H9 (cell line): ENCODE data around the gene RAX2. TPM values are rescaled to one million over a fixed set of nuclear protein-coding genes. Genes with fewer than 3 reads are reported as not detected.

Experiments
- DNase-seq: peaks from one replicate; pipeline ENCODE4 v3.0.0-alpha.2; 2017
- H2AFZ ChIP-seq: one replicate; pipeline ENCODE4 v1.6.1; 2013; ENCODE audit warnings: mild to moderate bottlenecking, low read length, control low read depth, moderate library complexity
- H2AK5ac ChIP-seq: 2 replicates; pipeline ENCODE4 v1.6.1; 2013; ENCODE audit warnings: low read length, control low read depth, mixed read lengths; ENCODE audit not compliant: insufficient read length
- H2BK120ac ChIP-seq: one replicate; pipeline ENCODE4 v1.6.1; 2013; ENCODE audit warnings: low read depth, mild to moderate bottlenecking, low read length, control low read depth, inconsistent platforms; ENCODE audit not compliant: poor library complexity, severe bottlenecking
- H2BK12ac ChIP-seq: 2 replicates; pipeline ENCODE4 v1.6.1; 2013; ENCODE audit warnings: low read length, control low read depth, mixed read lengths, low read depth; ENCODE audit not compliant: insufficient read length
- H2BK15ac ChIP-seq: 2 replicates; pipeline ENCODE4 v1.6.1; 2013; ENCODE audit warnings: low read depth, low read length, control low read depth
- H2BK20ac ChIP-seq: one replicate; pipeline ENCODE4 v1.6.1; 2013; ENCODE audit warnings: low read depth, mild to moderate bottlenecking, low read length, control low read depth, inconsistent platforms; ENCODE audit not compliant: poor library complexity, severe bottlenecking
- H2BK5ac ChIP-seq: 2 replicates; pipeline ENCODE4 v1.6.1; 2013; ENCODE audit warnings: low read length, control low read depth, mixed read lengths; ENCODE audit not compliant: insufficient read length
- H3K14ac ChIP-seq: 2 replicates; pipeline ENCODE4 v1.6.1; 2013; ENCODE audit warnings: low read length, control low read depth; ENCODE audit not compliant: insufficient read depth
- H3K18ac ChIP-seq: 2 replicates; pipeline ENCODE4 v1.6.1; 2013; ENCODE audit warnings: low read depth, mild to moderate bottlenecking, mixed read lengths, low read length, control low read depth; ENCODE audit not compliant: insufficient read length
- H3K23ac ChIP-seq: 2 replicates; pipeline ENCODE4 v1.6.1; 2013; ENCODE audit warnings: low read length, control low read depth, mixed read lengths, low read depth; ENCODE audit not compliant: insufficient read length
- H3K23me2 ChIP-seq: 2 replicates; pipeline ENCODE4 v1.6.1; 2013; ENCODE audit warnings: low read depth, mild to moderate bottlenecking, mixed read lengths, low read length, control low read depth; ENCODE audit not compliant: insufficient read length, poor library complexity, severe bottlenecking
- H3K27ac ChIP-seq: 2 replicates; pipeline ENCODE4 v1.5.1; 2013; ENCODE audit warnings: low read length, control low read depth, mixed read lengths, low read depth; ENCODE audit not compliant: insufficient read length
- H3K27me3 ChIP-seq: 2 replicates; pipeline ENCODE4 v1.6.1; 2013; ENCODE audit warnings: low read length, control low read depth, inconsistent platforms; ENCODE audit not compliant: insufficient read depth
- H3K4ac ChIP-seq: 2 replicates; pipeline ENCODE4 v1.6.1; 2013; ENCODE audit warnings: low read depth, mild to moderate bottlenecking, control low read depth, inconsistent platforms, low read length, moderate library complexity
- H3K4me1 ChIP-seq: 2 replicates; pipeline ENCODE4 v1.6.1; 2013; ENCODE audit warnings: low read length, control low read depth, inconsistent platforms; ENCODE audit not compliant: insufficient read depth
- H3K4me2 ChIP-seq: 2 replicates; pipeline ENCODE4 v1.6.1; 2013; ENCODE audit warnings: low read length, control low read depth, mixed read lengths; ENCODE audit not compliant: insufficient read length, insufficient read depth
- H3K56ac ChIP-seq: 2 replicates; pipeline ENCODE4 v1.6.1; 2013; ENCODE audit warnings: low read depth, mild to moderate bottlenecking, mixed read lengths, low read length, control low read depth; ENCODE audit not compliant: insufficient read length
- H3K79me1 ChIP-seq: 2 replicates; pipeline ENCODE4 v1.6.1; 2013; ENCODE audit warnings: low read depth, mild to moderate bottlenecking, moderate library complexity, low read length, control low read depth, inconsistent platforms; ENCODE audit not compliant: insufficient read depth, poor library complexity, severe bottlenecking
- H3K79me2 ChIP-seq: 2 replicates; pipeline ENCODE4 v1.6.1; 2013; ENCODE audit warnings: low read length, control low read depth, inconsistent platforms; ENCODE audit not compliant: insufficient read depth
- H3K9ac ChIP-seq: 2 replicates; pipeline ENCODE4 v1.6.1; 2013; ENCODE audit warnings: low read length, control low read depth, mixed read lengths; ENCODE audit not compliant: insufficient read length; ENCODE audit errors: extremely low read depth
- H3K9me3 ChIP-seq: one replicate; pipeline ENCODE4 v1.6.1; 2013; ENCODE audit warnings: low read depth, low read length, inconsistent platforms; ENCODE audit not compliant: control insufficient read depth
- H3T11ph ChIP-seq: one replicate; pipeline ENCODE4 v1.6.1; 2013; ENCODE audit warnings: mild to moderate bottlenecking, low read length, control low read depth, inconsistent platforms
- H4K20me1 ChIP-seq: one replicate; pipeline ENCODE4 v1.6.1; 2013; ENCODE audit not compliant: control insufficient read depth, insufficient read length, insufficient read depth
- H4K5ac ChIP-seq: 2 replicates; pipeline ENCODE4 v1.6.1; 2013; ENCODE audit warnings: low read depth, mild to moderate bottlenecking, mixed read lengths, low read length, control low read depth; ENCODE audit not compliant: insufficient read length
- H4K8ac ChIP-seq: replicated peaks from 2 replicates; pipeline ENCODE4 v1.6.1; 2013; ENCODE audit warnings: low read length, control low read depth, mixed read lengths, low read depth; ENCODE audit not compliant: insufficient read length
- H4K91ac ChIP-seq: 2 replicates; pipeline ENCODE4 v1.6.1; 2013; ENCODE audit warnings: low read depth, mild to moderate bottlenecking, moderate library complexity, mixed read lengths, low read length, control low read depth; ENCODE audit not compliant: insufficient read length
- H3K27ac Mint-ChIP-seq, 3 experiments: 2 replicates in 2 of 3; 3 replicates in 1 of 3; pipeline ENCODE4 v1.8.0; 2020 to 2021; ENCODE audit warnings: mixed read lengths in 3 of 3, mild to moderate bottlenecking in 1 of 3, moderate library complexity in 1 of 3
- H3K27me3 Mint-ChIP-seq: 2 replicates; pipeline ENCODE4 v1.8.0; 2021; ENCODE audit warnings: low read depth, mild to moderate bottlenecking, moderate library complexity, mixed read lengths
- H3K36me3 Mint-ChIP-seq, 3 experiments: 2 replicates in 2 of 3; 3 replicates in 1 of 3; pipeline ENCODE4 v1.8.0; 2020 to 2021; ENCODE audit warnings: low read depth in 3 of 3, mixed read lengths in 3 of 3; ENCODE audit not compliant: insufficient read depth in 1 of 3
- H3K4me1 Mint-ChIP-seq, 2 experiments: 2 replicates each; pipeline ENCODE4 v1.8.0; 2020; ENCODE audit warnings: mixed read lengths in 2 of 2
- H3K4me3 Mint-ChIP-seq, 2 experiments: 2 replicates in 1 of 2; 3 replicates in 1 of 2; pipeline ENCODE4 v1.8.0; 2020 to 2021; ENCODE audit warnings: mild to moderate bottlenecking in 2 of 2, mixed read lengths in 2 of 2, moderate library complexity in 1 of 2
- H3K9me3 Mint-ChIP-seq, 2 experiments: 2 replicates in 1 of 2; 3 replicates in 1 of 2; pipeline ENCODE4 v1.8.0; 2020; ENCODE audit warnings: mild to moderate bottlenecking in 2 of 2, mixed read lengths in 2 of 2, moderate library complexity in 1 of 2
- CTCF ChIP-seq: fragments of 200-600 bp; sonication (generic); conservative IDR thresholded peaks from 3 replicates; pipeline ENCODE4 v1.8.0; 2021; ENCODE audit warnings: antibody characterized with exemption, mild to moderate bottlenecking
- WGBS: extraction: QIAGEN DNeasy Blood & Tissue Kit; methylation state at CpG from one replicate; pipeline ENCODE4 v1.1.7; 2013; ENCODE audit warnings: missing lambda C conversion rate, low lambda C conversion rate, mixed read lengths; ENCODE audit not compliant: insufficient read length; ENCODE audit errors: extremely low coverage; 5-methylcytosine and 5-hydroxymethylcytosine counted together
- total RNA-seq: library from RNA; stranded (reverse); gene quantifications from 2 replicates; pipeline ENCODE4 v1.2.1, GENCODE V29; 2021

RAX2 gene
- total RNA-seq, 1 experiment from 2014 or later: not detected

- Histone ChIP-seq H2BK120ac (no peak overlapping the region), H4K91ac (no peak overlapping the region), H3K27me3 (no peaks in the 10 kb centered on the region), H3K79me1 (no peaks in the 10 kb centered on the region), H4K5ac (no peak overlapping the region), H2BK5ac (no peak overlapping the region), H3K4ac (no peak overlapping the region), H3K14ac (no peak overlapping the region), H3K27ac (no peak overlapping the region), H2BK12ac (no peak overlapping the region), H3T11ph (no peak overlapping the region), H3K18ac (no peak overlapping the region), H3K4me2 (no peak overlapping the region), H2BK20ac (no peak overlapping the region), H3K9me3 (no peaks in the 10 kb centered on the region), H2AK5ac (no peak overlapping the region), H3K4me1 (no peaks in the 10 kb centered on the region), H3K9ac (no peak overlapping the region), H2BK15ac (no peak overlapping the region), H4K8ac (no peak overlapping the region), H4K20me1 (no peaks in the 10 kb centered on the region), H3K79me2 (no peaks in the 10 kb centered on the region), H2AFZ (no peak overlapping the region), H3K23me2 (no peaks in the 10 kb centered on the region), H3K23ac (no peak overlapping the region), H3K56ac (no peak overlapping the region)
- TF ChIP-seq CTCF: no peak
- Mint-ChIP-seq H3K36me3 (peaks cover under 1 to 2% (median under 1%) of the 10 kb centered on the region in 3 experiments; a peak in 5 of 7 replicates), H3K9me3 (no peaks in the 10 kb centered on the region), H3K27ac (peak overlapping the region in 1 of 3 experiments; percentile 82; a peak in 1 of 7 replicates), H3K4me1 (peaks cover 7 to 18% of the 10 kb centered on the region in 2 experiments), H3K27me3 (no peaks in the 10 kb centered on the region), H3K4me3 (no peak overlapping the region; a peak in 1 of 5 replicates)
- DNase-seq: peak; percentile 15
- WGBS: no CpG with 5 or more reads among the region's 12 CpGs
Observed at GRCh38 chr19:3773814-3774515, 1.9 kb upstream of the RAX2 start.
